ENCODE results near the gene ADAMTSL1.

- no peak for TF ChIP-seq BHLHE40 (IDR thresholded peaks at IDR 0.05; ENCODE audit: low read length)
- no peak for TF ChIP-seq ZNF707 (CRISPR knock-in tag; conservative IDR thresholded peaks at IDR 0.05)
- TF ChIP-seq ATF2 (CRISPR knock-in tag; IDR thresholded peaks at IDR 0.05): no peak
- no peak for TF ChIP-seq CTCF (IDR thresholded peaks at IDR 0.05 in 2 of 3, conservative IDR thresholded peaks at IDR 0.05 in 1 of 3; ENCODE audit: insufficient read depth in 2 of 3, low read depth in 1 of 3, low read length in 3 of 3)
- TF ChIP-seq PPARD (CRISPR knock-in tag; IDR thresholded peaks at IDR 0.05): no peak
- TF ChIP-seq HBP1 (CRISPR knock-in tag; IDR thresholded peaks at IDR 0.05): no peak
- no peak for TF ChIP-seq MCM3 (IDR thresholded peaks at IDR 0.05)
- TF ChIP-seq FOXA1 (IDR thresholded peaks at IDR 0.05; ENCODE audit: borderline replicate concordance): no peak
- TF ChIP-seq RBM14 (IDR thresholded peaks at IDR 0.05; ENCODE audit: borderline replicate concordance, insufficient read depth, low read depth, low read length): no peak
- no peak for TF ChIP-seq CBFB (CRISPR knock-in tag; IDR thresholded peaks at IDR 0.05)
Observed at GRCh38 chr9:18824095-18824666, 350.2 kb downstream of the ADAMTSL1 start.

Measured in K562 (cell line).